GM12891 (cell line): ENCODE data around the gene RNF145.

ENCODE experiments used
- PAX5 ChIP-seq: IDR thresholded peaks from 2 replicates; pipeline ENCODE4 v1.6.1; 2011; ENCODE audit warnings: low read length, moderate library complexity, mild to moderate bottlenecking; ENCODE audit not compliant: insufficient read depth, severe bottlenecking
- POLR2A ChIP-seq: IDR thresholded peaks from 2 replicates; pipeline ENCODE4 v1.6.1; 2011; ENCODE audit warnings: low read depth, low read length, control low read depth
- POLR2AphosphoS5 ChIP-seq: IDR thresholded peaks from 2 replicates; pipeline ENCODE4 v1.6.1; 2011; ENCODE audit warnings: low read depth, low read length, control low read depth
- POU2F2 ChIP-seq: IDR thresholded peaks from 2 replicates; pipeline ENCODE4 v1.6.1; 2011; ENCODE audit warnings: low read depth, mild to moderate bottlenecking, control low read depth, low read length, moderate library complexity
- SPI1 ChIP-seq: IDR thresholded peaks from 2 replicates; pipeline ENCODE4 v1.6.1; 2011; ENCODE audit warnings: low read depth, low read length, control low read depth
- TAF1 ChIP-seq: IDR thresholded peaks from 2 replicates; pipeline ENCODE4 v1.6.1; 2011; ENCODE audit warnings: low read depth, low read length, control low read depth

DNA sequence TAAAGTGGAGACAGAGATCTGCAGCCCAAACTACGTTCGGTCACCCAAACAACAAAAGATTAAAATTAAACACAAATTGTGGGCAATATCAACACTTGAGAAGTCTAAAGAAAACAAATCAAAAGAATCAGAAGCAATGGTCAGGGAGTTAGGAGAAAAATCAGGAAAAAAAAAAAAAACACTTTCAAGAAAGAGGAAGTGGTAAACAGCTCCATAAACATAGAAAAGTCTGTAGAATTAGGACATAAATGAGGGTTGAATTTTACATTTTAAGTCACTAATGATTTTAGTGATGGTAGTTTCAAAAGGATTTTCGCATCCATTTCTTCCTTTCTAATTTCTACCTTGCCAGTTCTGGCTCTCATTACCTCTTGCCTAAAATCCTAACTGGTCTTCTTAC lies 10.1 kb downstream of the RNF145 start:
- TF ChIP-seq SPI1 (peak; percentile 82), POLR2A (no peak), POLR2AphosphoS5 (no peak), TAF1 (no peak), POU2F2 (no peak), PAX5 (no peak)
